ENCODE measurements around the gene RGS17. TPM values are rescaled to one million over a fixed set of nuclear protein-coding genes. Genes with fewer than 3 reads are reported as not detected.

RGS17 gene
- total and polyA plus RNA-seq, 4 experiments from 2014 or later, result not detected

GRCh38 chr6:153092082-153093013 lies 38.7 kb downstream of the RGS17 start:
- Histone ChIP-seq H3K4me1 (ENCODE audit: insufficient read depth, low read length) (no peaks in the 10 kb centered on the region), H3K4me3 (ENCODE audit: low read length in 2 of 2) (no peak overlapping the region), H3K36me3 (ENCODE audit: insufficient read depth, low read length) (no peaks in the 10 kb centered on the region), H3K9me3 (ENCODE audit: control insufficient read depth in 1 of 2, low read length in 2 of 2) (no peaks in the 10 kb centered on the region), H3K27me3 (ENCODE audit: insufficient read depth, low read length) (no peaks in the 10 kb centered on the region), H3K27ac (ENCODE audit: low read depth, low read length) (no peak overlapping the region)
- H3K36me3 Mint-ChIP-seq, result no peaks in the 10 kb centered on the region
- ChIA-PET CTCF (ENCODE audit: partially characterized antibody) (no interaction called here), POLR2A (ENCODE audit: partially characterized antibody) (no interaction called here)
- H3K27ac Mint-ChIP-seq, result no peak overlapping the region
- peaks cover 0 to 3% of the 10 kb centered on the region in 2 donors for H3K27me3 Mint-ChIP-seq
- H3K4me3 Mint-ChIP-seq, result no peak overlapping the region
- peaks cover 0 to 3% (median 0%) of the 10 kb centered on the region in 8 donors for H3K9me3 Mint-ChIP-seq
- intact Hi-C loops (cut with micrococcal nuclease), result no loop called here
- H3K4me1 Mint-ChIP-seq, result no peaks in the 10 kb centered on the region
- DNase-seq, result no peak

- Mint-ChIP-seq H3K4me1 (no peaks in the 10 kb centered on the region), H3K36me3 (no peaks in the 10 kb centered on the region), H3K27ac (no peak overlapping the region), H3K27me3 (peaks cover 2 to 4% of the 10 kb centered on the region in 2 donors), H3K9me3 (peaks cover 0 to 3% (median 0%) of the 10 kb centered on the region in 8 donors), H3K4me3 (no peak overlapping the region)
- POLR2A ChIA-PET (ENCODE audit: partially characterized antibody), result no interaction called here
- Histone ChIP-seq H3K9me3 (ENCODE audit: control insufficient read depth in 1 of 2, low read length in 2 of 2) (no peaks in the 10 kb centered on the region), H3K4me1 (ENCODE audit: insufficient read depth, low read length) (no peaks in the 10 kb centered on the region), H3K27me3 (ENCODE audit: insufficient read depth, low read length) (no peaks in the 10 kb centered on the region), H3K27ac (ENCODE audit: low read depth, low read length) (no peak overlapping the region), H3K4me3 (ENCODE audit: low read length in 2 of 2) (no peak overlapping the region), H3K36me3 (ENCODE audit: insufficient read depth, low read length) (no peaks in the 10 kb centered on the region)
- intact Hi-C loops (cut with micrococcal nuclease), result no loop called here
- DNase-seq, result no peak
- CTCF ChIA-PET (ENCODE audit: partially characterized antibody), result no interaction called here
Measured at GRCh38 chr6:153090241-153090930, 40.7 kb downstream of the RGS17 start.

DNA sequence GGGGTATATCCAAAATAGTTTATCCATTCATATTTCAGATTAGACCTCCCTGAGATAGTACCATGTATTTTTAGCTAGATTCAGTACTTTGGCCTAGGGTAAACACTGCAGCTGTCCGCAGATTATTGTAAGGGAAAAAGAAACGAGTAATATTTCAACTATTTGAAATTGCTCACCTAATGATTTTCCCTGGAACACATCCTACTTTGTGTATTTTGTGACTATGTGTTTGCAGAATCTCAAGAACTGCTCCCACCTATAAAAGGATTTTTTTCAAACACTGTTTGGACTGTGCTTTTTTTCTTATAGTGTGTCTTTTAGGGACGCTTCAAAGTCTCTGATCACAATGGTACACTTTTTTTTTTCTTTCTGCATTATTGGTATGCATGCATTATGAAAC lies 42.3 kb downstream of the RGS17 start:
- no peaks in the 10 kb centered on the region for H3K36me3 Mint-ChIP-seq
- DNase-seq, result no peak
- H3K27me3 Mint-ChIP-seq, result peaks cover 2 to 7% of the 10 kb centered on the region in 2 donors
- no peaks in the 10 kb centered on the region for H3K4me1 ChIP-seq (ENCODE audit: insufficient read depth, low read length)
- no peak overlapping the region for H3K27ac ChIP-seq (ENCODE audit: low read depth, low read length)
- H3K27ac Mint-ChIP-seq, result no peak overlapping the region
- ChIA-PET CTCF (ENCODE audit: partially characterized antibody) (no interaction called here), POLR2A (ENCODE audit: partially characterized antibody) (no interaction called here)
- H3K4me1 Mint-ChIP-seq, result no peaks in the 10 kb centered on the region
- intact Hi-C loops (cut with micrococcal nuclease), result no loop called here
- no peaks in the 10 kb centered on the region for H3K27me3 ChIP-seq (ENCODE audit: insufficient read depth, low read length)
- no peaks in the 10 kb centered on the region for H3K9me3 ChIP-seq (ENCODE audit: control insufficient read depth in 1 of 2, low read length in 2 of 2)
- H3K36me3 ChIP-seq (ENCODE audit: insufficient read depth, low read length), result no peaks in the 10 kb centered on the region
- no peak overlapping the region for H3K4me3 Mint-ChIP-seq
- H3K4me3 ChIP-seq (ENCODE audit: low read length in 2 of 2), result no peak overlapping the region
- H3K9me3 Mint-ChIP-seq, result no peaks in the 10 kb centered on the region

DNA sequence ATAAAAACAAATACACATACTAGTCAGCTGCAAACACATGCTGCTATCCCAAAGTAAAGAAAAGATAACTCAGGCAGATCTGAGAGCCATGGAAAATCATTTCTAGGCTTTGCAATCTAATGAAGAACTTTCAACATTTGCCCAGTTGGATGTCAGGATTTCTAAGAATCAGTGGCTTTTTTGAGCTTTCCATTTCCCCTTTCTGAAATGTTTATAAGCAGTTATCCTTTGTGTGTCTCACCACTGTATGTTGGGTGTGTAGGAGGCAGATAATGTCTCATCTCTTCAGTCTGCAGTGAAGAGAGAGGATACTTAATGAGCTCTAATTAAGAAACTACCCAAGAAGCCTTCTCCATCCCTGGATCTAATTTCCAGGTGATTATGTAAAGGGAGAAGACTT lies 43.6 kb downstream of the RGS17 start:
- POLR2A ChIA-PET (ENCODE audit: partially characterized antibody), result no interaction called here
- no peaks in the 10 kb centered on the region for H3K9me3 ChIP-seq (ENCODE audit: control insufficient read depth in 1 of 2, low read length in 2 of 2)
- H3K27ac Mint-ChIP-seq, result no peak overlapping the region
- CTCF ChIA-PET (ENCODE audit: partially characterized antibody), result interaction anchor here (1.1 kb wide), 1 partner anchor 16 kb away, joined by 3 read pairs; no protein-coding TSS in a partner anchor
- intact Hi-C loops (cut with micrococcal nuclease), result no loop called here
- DNase-seq, result no peak
- H3K4me1 ChIP-seq (ENCODE audit: insufficient read depth, low read length), result no peaks in the 10 kb centered on the region
- no peaks in the 10 kb centered on the region for H3K36me3 ChIP-seq (ENCODE audit: insufficient read depth, low read length)
- no peaks in the 10 kb centered on the region for H3K9me3 Mint-ChIP-seq
- no peaks in the 10 kb centered on the region for H3K4me1 Mint-ChIP-seq
- H3K4me3 Mint-ChIP-seq, result no peak overlapping the region
- no peaks in the 10 kb centered on the region for H3K27me3 ChIP-seq (ENCODE audit: insufficient read depth, low read length)
- peaks cover 2 to 7% of the 10 kb centered on the region in 2 donors for H3K27me3 Mint-ChIP-seq
- no peaks in the 10 kb centered on the region for H3K36me3 Mint-ChIP-seq
- H3K4me3 ChIP-seq (ENCODE audit: low read length in 2 of 2), result no peak overlapping the region
- H3K27ac ChIP-seq (ENCODE audit: low read depth, low read length), result no peak overlapping the region

- peaks cover 2 to 8% of the 10 kb centered on the region in 2 donors for H3K27me3 Mint-ChIP-seq
- POLR2A ChIA-PET (ENCODE audit: partially characterized antibody), result no interaction called here
- intact Hi-C loops (cut with micrococcal nuclease), result no loop called here
- H3K27ac Mint-ChIP-seq, result no peak overlapping the region
- H3K4me1 ChIP-seq (ENCODE audit: insufficient read depth, low read length), result no peaks in the 10 kb centered on the region
- H3K36me3 ChIP-seq (ENCODE audit: insufficient read depth, low read length), result no peaks in the 10 kb centered on the region
- no peaks in the 10 kb centered on the region for H3K4me1 Mint-ChIP-seq
- no peak overlapping the region for H3K27ac ChIP-seq (ENCODE audit: low read depth, low read length)
- H3K9me3 ChIP-seq (ENCODE audit: control insufficient read depth in 1 of 2, low read length in 2 of 2), result no peaks in the 10 kb centered on the region
- DNase-seq, result no peak
- H3K4me3 ChIP-seq (ENCODE audit: low read length in 2 of 2), result no peak overlapping the region
- H3K27me3 ChIP-seq (ENCODE audit: insufficient read depth, low read length), result no peaks in the 10 kb centered on the region
- no peaks in the 10 kb centered on the region for H3K36me3 Mint-ChIP-seq
- H3K4me3 Mint-ChIP-seq, result no peak overlapping the region
- H3K9me3 Mint-ChIP-seq, result peaks cover 0 to 1% (median 0%) of the 10 kb centered on the region in 8 donors
- CTCF ChIA-PET (ENCODE audit: partially characterized antibody), result interaction anchor here (1.1 kb wide), 1 partner anchor 17 kb away, joined by 3 read pairs; no protein-coding TSS in a partner anchor
Measured at GRCh38 chr6:153086225-153086990, 44.7 kb downstream of the RGS17 start.

DNA sequence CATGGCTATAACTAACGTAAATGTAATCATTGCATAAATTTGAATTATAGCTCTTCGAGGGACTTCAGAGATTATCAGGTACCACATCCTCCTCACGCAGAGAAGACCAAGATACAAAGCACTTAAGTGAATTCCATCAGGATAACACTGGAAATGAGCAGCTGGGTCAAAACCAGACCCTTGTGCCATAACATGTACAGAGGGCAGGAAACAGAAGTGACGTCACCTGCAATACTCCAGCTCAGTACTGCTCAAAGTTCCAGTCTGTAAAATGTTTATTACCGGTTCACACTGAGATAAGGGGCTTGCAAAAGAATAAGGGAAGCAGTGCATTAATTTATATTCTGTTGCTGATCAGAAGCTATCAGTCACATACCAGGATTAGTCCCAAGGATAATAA lies 45.8 kb downstream of the RGS17 start:
- peaks cover 2 to 12% of the 10 kb centered on the region in 2 donors for H3K27me3 Mint-ChIP-seq
- H3K27me3 ChIP-seq (ENCODE audit: insufficient read depth, low read length), result no peaks in the 10 kb centered on the region
- DNase-seq, result no peak
- no peaks in the 10 kb centered on the region for H3K4me1 ChIP-seq (ENCODE audit: insufficient read depth, low read length)
- CTCF ChIA-PET (ENCODE audit: partially characterized antibody), result no interaction called here
- no peak overlapping the region for H3K4me3 ChIP-seq (ENCODE audit: low read length in 2 of 2)
- H3K27ac ChIP-seq (ENCODE audit: low read depth, low read length), result no peak overlapping the region
- no peaks in the 10 kb centered on the region for H3K4me1 Mint-ChIP-seq
- H3K9me3 Mint-ChIP-seq, result peaks cover 0 to 1% (median 0%) of the 10 kb centered on the region in 8 donors
- POLR2A ChIA-PET (ENCODE audit: partially characterized antibody), result no interaction called here
- no peaks in the 10 kb centered on the region for H3K36me3 ChIP-seq (ENCODE audit: insufficient read depth, low read length)
- no peak overlapping the region for H3K4me3 Mint-ChIP-seq
- no peaks in the 10 kb centered on the region for H3K36me3 Mint-ChIP-seq
- intact Hi-C loops (cut with micrococcal nuclease), result no loop called here
- H3K27ac Mint-ChIP-seq, result no peak overlapping the region
- H3K9me3 ChIP-seq (ENCODE audit: control insufficient read depth in 1 of 2, low read length in 2 of 2), result no peaks in the 10 kb centered on the region

- H3K27me3 Mint-ChIP-seq, result peaks cover 2 to 12% of the 10 kb centered on the region in 2 donors
Measured at GRCh38 chr6:153084393-153084792, 46.7 kb downstream of the RGS17 start.

More at GRCh38 chr6:153084393-153084792, 46.7 kb downstream of the RGS17 start:
- no peak for DNase-seq
- Histone ChIP-seq H3K27ac (ENCODE audit: low read depth, low read length) (no peak overlapping the region), H3K9me3 (ENCODE audit: control insufficient read depth in 1 of 2, low read length in 2 of 2) (no peaks in the 10 kb centered on the region), H3K27me3 (ENCODE audit: insufficient read depth, low read length) (no peaks in the 10 kb centered on the region), H3K4me1 (ENCODE audit: insufficient read depth, low read length) (no peaks in the 10 kb centered on the region), H3K4me3 (ENCODE audit: low read length in 2 of 2) (no peak overlapping the region), H3K36me3 (ENCODE audit: insufficient read depth, low read length) (no peaks in the 10 kb centered on the region)
- CTCF ChIA-PET (ENCODE audit: partially characterized antibody), result no interaction called here
- Mint-ChIP-seq H3K9me3 (peaks cover 0 to 1% (median 0%) of the 10 kb centered on the region in 8 donors), H3K4me3 (no peak overlapping the region), H3K36me3 (no peaks in the 10 kb centered on the region), H3K27ac (no peak overlapping the region), H3K4me1 (no peaks in the 10 kb centered on the region)
- POLR2A ChIA-PET (ENCODE audit: partially characterized antibody), result no interaction called here
- intact Hi-C loops (cut with micrococcal nuclease), result no loop called here

Measured in CD4-positive, alpha-beta memory T cell (primary cell).